Measurements from ENCODE around the gene PBX1. TPM values are rescaled to one million over a fixed set of nuclear protein-coding genes. Genes with fewer than 3 reads are reported as not detected.

PBX1 gene
- total and polyA plus RNA-seq, 2 experiments from 2014 or later: 40.0 to 104 TPM

DNA sequence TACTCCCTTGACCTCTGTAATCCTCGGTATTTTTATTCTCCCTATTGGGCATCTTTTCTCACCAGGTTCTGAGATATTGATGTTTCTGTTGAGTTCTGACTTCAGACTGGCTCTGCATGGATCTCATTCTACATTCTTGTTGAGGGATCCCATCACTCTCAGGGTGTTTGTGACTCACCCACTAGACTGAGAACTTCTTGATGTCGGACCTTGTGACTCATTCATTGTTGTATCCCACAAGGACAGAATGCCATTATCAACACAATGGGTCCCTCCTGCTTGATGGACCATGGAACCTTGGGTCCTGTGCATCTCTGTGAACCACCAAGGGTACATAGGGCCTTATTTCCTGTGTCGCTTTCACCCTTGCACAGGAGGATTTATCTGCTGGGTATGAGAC is 174.1 kb downstream of the PBX1 start:
- Histone ChIP-seq H3K36me3 (ENCODE audit: insufficient read depth) (no peaks in the 10 kb centered on the region), H3K79me2 (replicated peaks; ENCODE audit: insufficient read depth) (peaks cover 95% of the 10 kb centered on the region), H3K27ac (ENCODE audit: low read depth) (no peak overlapping the region), H3K4me2 (no peak overlapping the region), H3K9me2 (ENCODE audit: insufficient read depth) (peaks cover 7% of the 10 kb centered on the region; the same call in 1 of the 2 replicates), H4K20me1 (replicated peaks; ENCODE audit: insufficient read depth) (peaks cover 37% of the 10 kb centered on the region), H3F3A (replicated peaks; ENCODE audit: low read depth) (no peaks in the 10 kb centered on the region), H3K4me3 (no peak overlapping the region), H2AFZ (no peak overlapping the region), H3K27me3 (ENCODE audit: insufficient read depth) (no peaks in the 10 kb centered on the region), H3K4me1 (ENCODE audit: insufficient read depth) (peaks cover 47% of the 10 kb centered on the region)
- Mint-ChIP-seq H3K9me3 (no peaks in the 10 kb centered on the region), H3K36me3 (ENCODE audit: low read depth) (no peaks in the 10 kb centered on the region), H3K27me3 (ENCODE audit: insufficient read depth, low read depth, poor library complexity) (peaks cover 4% of the 10 kb centered on the region), H3K4me3 (no peak overlapping the region), H3K27ac (no peak overlapping the region), H3K4me1 (peaks cover 58% of the 10 kb centered on the region)
- DNase-seq (ENCODE audit: low spot score): no peak
- no peak for ATAC-seq
- TF ChIP-seq, protein P1, sequence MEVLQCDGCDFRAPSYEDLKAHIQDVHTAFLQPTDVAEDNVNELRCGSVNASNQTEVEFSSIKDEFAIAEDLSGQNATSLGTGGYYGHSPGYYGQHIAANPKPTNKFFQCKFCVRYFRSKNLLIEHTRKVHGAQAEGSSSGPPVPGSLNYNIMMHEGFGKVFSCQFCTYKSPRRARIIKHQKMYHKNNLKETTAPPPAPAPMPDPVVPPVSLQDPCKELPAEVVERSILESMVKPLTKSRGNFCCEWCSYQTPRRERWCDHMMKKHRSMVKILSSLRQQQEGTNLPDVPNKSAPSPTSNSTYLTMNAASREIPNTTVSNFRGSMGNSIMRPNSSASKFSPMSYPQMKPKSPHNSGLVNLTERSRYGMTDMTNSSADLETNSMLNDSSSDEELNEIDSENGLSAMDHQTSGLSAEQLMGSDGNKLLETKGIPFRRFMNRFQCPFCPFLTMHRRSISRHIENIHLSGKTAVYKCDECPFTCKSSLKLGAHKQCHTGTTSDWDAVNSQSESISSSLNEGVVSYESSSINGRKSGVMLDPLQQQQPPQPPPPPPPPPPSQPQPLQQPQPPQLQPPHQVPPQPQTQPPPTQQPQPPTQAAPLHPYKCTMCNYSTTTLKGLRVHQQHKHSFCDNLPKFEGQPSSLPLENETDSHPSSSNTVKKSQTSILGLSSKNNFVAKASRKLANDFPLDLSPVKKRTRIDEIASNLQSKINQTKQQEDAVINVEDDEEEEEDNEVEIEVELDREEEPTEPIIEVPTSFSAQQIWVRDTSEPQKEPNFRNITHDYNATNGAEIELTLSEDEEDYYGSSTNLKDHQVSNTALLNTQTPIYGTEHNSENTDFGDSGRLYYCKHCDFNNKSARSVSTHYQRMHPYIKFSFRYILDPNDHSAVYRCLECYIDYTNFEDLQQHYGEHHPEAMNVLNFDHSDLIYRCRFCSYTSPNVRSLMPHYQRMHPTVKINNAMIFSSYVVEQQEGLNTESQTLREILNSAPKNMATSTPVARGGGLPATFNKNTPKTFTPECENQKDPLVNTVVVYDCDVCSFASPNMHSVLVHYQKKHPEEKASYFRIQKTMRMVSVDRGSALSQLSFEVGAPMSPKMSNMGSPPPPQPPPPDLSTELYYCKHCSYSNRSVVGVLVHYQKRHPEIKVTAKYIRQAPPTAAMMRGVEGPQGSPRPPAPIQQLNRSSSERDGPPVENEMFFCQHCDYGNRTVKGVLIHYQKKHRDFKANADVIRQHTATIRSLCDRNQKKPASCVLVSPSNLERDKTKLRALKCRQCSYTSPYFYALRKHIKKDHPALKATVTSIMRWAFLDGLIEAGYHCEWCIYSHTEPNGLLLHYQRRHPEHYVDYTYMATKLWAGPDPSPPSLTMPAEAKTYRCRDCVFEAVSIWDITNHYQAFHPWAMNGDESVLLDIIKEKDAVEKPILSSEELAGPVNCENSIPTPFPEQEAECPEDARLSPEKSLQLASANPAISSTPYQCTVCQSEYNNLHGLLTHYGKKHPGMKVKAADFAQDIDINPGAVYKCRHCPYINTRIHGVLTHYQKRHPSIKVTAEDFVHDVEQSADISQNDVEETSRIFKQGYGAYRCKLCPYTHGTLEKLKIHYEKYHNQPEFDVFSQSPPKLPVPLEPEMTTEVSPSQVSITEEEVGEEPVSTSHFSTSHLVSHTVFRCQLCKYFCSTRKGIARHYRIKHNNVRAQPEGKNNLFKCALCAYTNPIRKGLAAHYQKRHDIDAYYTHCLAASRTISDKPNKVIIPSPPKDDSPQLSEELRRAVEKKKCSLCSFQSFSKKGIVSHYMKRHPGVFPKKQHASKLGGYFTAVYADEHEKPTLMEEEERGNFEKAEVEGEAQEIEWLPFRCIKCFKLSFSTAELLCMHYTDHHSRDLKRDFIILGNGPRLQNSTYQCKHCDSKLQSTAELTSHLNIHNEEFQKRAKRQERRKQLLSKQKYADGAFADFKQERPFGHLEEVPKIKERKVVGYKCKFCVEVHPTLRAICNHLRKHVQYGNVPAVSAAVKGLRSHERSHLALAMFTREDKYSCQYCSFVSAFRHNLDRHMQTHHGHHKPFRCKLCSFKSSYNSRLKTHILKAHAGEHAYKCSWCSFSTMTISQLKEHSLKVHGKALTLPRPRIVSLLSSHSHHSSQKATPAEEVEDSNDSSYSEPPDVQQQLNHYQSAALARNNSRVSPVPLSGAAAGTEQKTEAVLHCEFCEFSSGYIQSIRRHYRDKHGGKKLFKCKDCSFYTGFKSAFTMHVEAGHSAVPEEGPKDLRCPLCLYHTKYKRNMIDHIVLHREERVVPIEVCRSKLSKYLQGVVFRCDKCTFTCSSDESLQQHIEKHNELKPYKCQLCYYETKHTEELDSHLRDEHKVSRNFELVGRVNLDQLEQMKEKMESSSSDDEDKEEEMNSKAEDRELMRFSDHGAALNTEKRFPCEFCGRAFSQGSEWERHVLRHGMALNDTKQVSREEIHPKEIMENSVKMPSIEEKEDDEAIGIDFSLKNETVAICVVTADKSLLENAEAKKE (CRISPR knock-in tag; IDR thresholded peaks at IDR 0.05): 0 out of 2 replicates have a peak, but pooled peaks have one; percentile 3
- TF ChIP-seq, protein P2, sequence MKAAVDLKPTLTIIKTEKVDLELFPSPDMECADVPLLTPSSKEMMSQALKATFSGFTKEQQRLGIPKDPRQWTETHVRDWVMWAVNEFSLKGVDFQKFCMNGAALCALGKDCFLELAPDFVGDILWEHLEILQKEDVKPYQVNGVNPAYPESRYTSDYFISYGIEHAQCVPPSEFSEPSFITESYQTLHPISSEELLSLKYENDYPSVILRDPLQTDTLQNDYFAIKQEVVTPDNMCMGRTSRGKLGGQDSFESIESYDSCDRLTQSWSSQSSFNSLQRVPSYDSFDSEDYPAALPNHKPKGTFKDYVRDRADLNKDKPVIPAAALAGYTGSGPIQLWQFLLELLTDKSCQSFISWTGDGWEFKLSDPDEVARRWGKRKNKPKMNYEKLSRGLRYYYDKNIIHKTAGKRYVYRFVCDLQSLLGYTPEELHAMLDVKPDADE (IDR thresholded peaks at IDR 0.05): no peak

DNA sequence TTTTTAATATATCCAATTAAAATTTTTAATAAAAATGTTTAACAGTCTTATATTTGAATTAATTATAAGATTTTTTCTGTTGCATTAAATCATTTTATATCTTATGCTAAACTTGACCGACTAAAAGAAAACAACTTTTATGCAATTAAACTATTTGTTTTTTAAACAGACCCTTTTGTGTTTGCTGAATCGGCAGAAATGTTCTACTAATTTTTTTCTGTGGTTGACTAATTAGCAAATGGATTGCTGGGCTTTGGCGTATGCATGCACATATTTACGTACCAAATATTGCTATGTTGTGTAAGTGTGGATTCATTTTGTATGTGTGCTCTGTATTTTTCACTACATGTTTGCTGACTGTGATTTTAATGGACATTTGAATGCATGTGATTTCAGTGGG is 174.8 kb downstream of the PBX1 start:
- no peaks in the 10 kb centered on the region for H3F3A ChIP-seq (replicated peaks; ENCODE audit: low read depth)
- ATAC-seq (no peak), DNase-seq (ENCODE audit: low spot score) (no peak)
- H3K4me1 ChIP-seq (ENCODE audit: insufficient read depth): peaks cover 51% of the 10 kb centered on the region
- Mint-ChIP-seq H3K9me3 (no peaks in the 10 kb centered on the region), H3K27ac (no peak overlapping the region), H3K4me1 (peaks cover 55% of the 10 kb centered on the region), H3K4me3 (no peak overlapping the region), H3K36me3 (ENCODE audit: low read depth) (no peaks in the 10 kb centered on the region), H3K27me3 (ENCODE audit: insufficient read depth, low read depth, poor library complexity) (peaks cover 3% of the 10 kb centered on the region)
- H3K36me3 ChIP-seq (ENCODE audit: insufficient read depth): no peaks in the 10 kb centered on the region
- H3K79me2 ChIP-seq (replicated peaks; ENCODE audit: insufficient read depth): peaks cover 95% of the 10 kb centered on the region
- H3K27me3 ChIP-seq (ENCODE audit: insufficient read depth): no peaks in the 10 kb centered on the region
- no peak overlapping the region for H3K27ac ChIP-seq (ENCODE audit: low read depth)
- H3K4me2 ChIP-seq: no peak overlapping the region
- peaks cover 7% of the 10 kb centered on the region; the same call in 1 of the 2 replicates for H3K9me2 ChIP-seq (ENCODE audit: insufficient read depth)
- no peak overlapping the region for H3K4me3 ChIP-seq
- H4K20me1 ChIP-seq (replicated peaks; ENCODE audit: insufficient read depth): peaks cover 37% of the 10 kb centered on the region
- H2AFZ ChIP-seq: no peak overlapping the region
- TF ChIP-seq JUNB (IDR thresholded peaks at IDR 0.05; ENCODE audit: unreplicated experiment) (no peak), CREB1 (CRISPR knock-in tag; IDR thresholded peaks at IDR 0.05; ENCODE audit: low read depth) (no peak), POLR2AphosphoS5 (IDR thresholded peaks at IDR 0.05; ENCODE audit: low read depth) (no peak), ZNF331 (CRISPR knock-in tag; IDR thresholded peaks at IDR 0.05; ENCODE audit: low read depth) (no peak), NANOG (IDR thresholded peaks at IDR 0.05; ENCODE audit: borderline replicate concordance) (no peak)
- TF ChIP-seq, protein P2 (IDR thresholded peaks at IDR 0.05): no peak
- TF ChIP-seq, protein P3, sequence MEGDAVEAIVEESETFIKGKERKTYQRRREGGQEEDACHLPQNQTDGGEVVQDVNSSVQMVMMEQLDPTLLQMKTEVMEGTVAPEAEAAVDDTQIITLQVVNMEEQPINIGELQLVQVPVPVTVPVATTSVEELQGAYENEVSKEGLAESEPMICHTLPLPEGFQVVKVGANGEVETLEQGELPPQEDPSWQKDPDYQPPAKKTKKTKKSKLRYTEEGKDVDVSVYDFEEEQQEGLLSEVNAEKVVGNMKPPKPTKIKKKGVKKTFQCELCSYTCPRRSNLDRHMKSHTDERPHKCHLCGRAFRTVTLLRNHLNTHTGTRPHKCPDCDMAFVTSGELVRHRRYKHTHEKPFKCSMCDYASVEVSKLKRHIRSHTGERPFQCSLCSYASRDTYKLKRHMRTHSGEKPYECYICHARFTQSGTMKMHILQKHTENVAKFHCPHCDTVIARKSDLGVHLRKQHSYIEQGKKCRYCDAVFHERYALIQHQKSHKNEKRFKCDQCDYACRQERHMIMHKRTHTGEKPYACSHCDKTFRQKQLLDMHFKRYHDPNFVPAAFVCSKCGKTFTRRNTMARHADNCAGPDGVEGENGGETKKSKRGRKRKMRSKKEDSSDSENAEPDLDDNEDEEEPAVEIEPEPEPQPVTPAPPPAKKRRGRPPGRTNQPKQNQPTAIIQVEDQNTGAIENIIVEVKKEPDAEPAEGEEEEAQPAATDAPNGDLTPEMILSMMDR (conservative IDR thresholded peaks at IDR 0.05; ENCODE audit: low read depth in 2 of 2): no peak

Data from GM23338 (cell line).